ENCODE measurements around the gene SLC7A14. TPM values are rescaled to one million over a fixed set of nuclear protein-coding genes. Genes with fewer than 3 reads are reported as not detected.

SLC7A14 gene
- total and polyA plus RNA-seq, 2 donors (not counting 3 experiments of a cell fraction or from before 2014, with no cell fraction given): 0.07 to 0.57 TPM

GRCh38 chr3:170487031-170487430 lies 98.8 kb downstream of the SLC7A14 start:
- Histone ChIP-seq H4K20me1 (replicated peaks; ENCODE audit: control insufficient read depth, extremely low read depth, insufficient read depth, low read length) (no peaks in the 10 kb centered on the region), H3K27ac (ENCODE audit: insufficient read depth, low read depth, low read length) (no peak overlapping the region), H3K4me3 (replicated peaks in 1 of 3; ENCODE audit: insufficient read depth in 1 of 3, low read depth in 1 of 3, low read length in 3 of 3) (no peak overlapping the region), H3K79me2 (ENCODE audit: control insufficient read depth, insufficient read depth, low read length) (no peaks in the 10 kb centered on the region), H3K36me3 (ENCODE audit: control insufficient read depth in 2 of 2, extremely low read depth in 1 of 2, insufficient read depth in 2 of 2, low read length in 2 of 2) (no peaks in the 10 kb centered on the region), H2AFZ (ENCODE audit: low read depth, low read length) (no peak overlapping the region), H3K9me3 (replicated peaks; ENCODE audit: control insufficient read depth, insufficient read depth, low read length) (no peaks in the 10 kb centered on the region), H3K4me1 (ENCODE audit: control insufficient read depth, extremely low read depth, insufficient read depth, low read length) (no peaks in the 10 kb centered on the region), H3K27me3 (ENCODE audit: control insufficient read depth in 2 of 2, insufficient read depth in 2 of 2, low read length in 2 of 2) (no peaks in the 10 kb centered on the region), H3K9ac (replicated peaks; ENCODE audit: extremely low read depth, insufficient read depth, low read length) (no peak overlapping the region), H3K4me2 (ENCODE audit: insufficient read depth, low read length) (no peak overlapping the region), H3K9me1 (replicated peaks; ENCODE audit: control insufficient read depth, extremely low read depth, insufficient read depth, low read length) (no peaks in the 10 kb centered on the region)
- DNase-seq (ENCODE audit: low read depth, low spot score): no peak
- no TSS peak for BruUV-seq (replicated peaks)
- FAIRE-seq: no peak
- ChIA-PET CTCF (interaction anchor here (0.6 to 1.7 kb wide), 3 partner anchors 22 to 325 kb away, joined by 4 read pairs; no protein-coding TSS in a partner anchor), POLR2A (no interaction called here)
- dilution Hi-C loops (cut with MboI; ENCODE audit: extremely low pct_ligation_motif_present, low sequenced_read_pairs) (no loop called here), intact Hi-C loops (cut with micrococcal nuclease) (no loop called here)
- TF ChIP-seq MAX (IDR thresholded peaks at IDR 0.05; ENCODE audit: insufficient read depth, insufficient read length) (no peak), MYC (IDR thresholded peaks at IDR 0.05; ENCODE audit: low read depth, low read length) (no peak), POLR2AphosphoS5 (IDR thresholded peaks at IDR 0.05; ENCODE audit: insufficient read depth, low read depth, low read length) (no peak), EZH2 (IDR thresholded peaks at IDR 0.05; ENCODE audit: borderline replicate concordance, low read depth, low read length, severe bottlenecking) (no peak), JUN (IDR thresholded peaks at IDR 0.05; ENCODE audit: borderline replicate concordance, insufficient read depth, insufficient read length, low read depth) (no peak), CTCF (IDR thresholded peaks at IDR 0.05; ENCODE audit: extremely low read depth in 1 of 2, insufficient read depth in 1 of 2, low read depth in 1 of 2, low read length in 2 of 2) (no peak), FOS (IDR thresholded peaks at IDR 0.05; ENCODE audit: borderline replicate concordance, insufficient read depth, low read length) (no peak), GATA2 (IDR thresholded peaks at IDR 0.05; ENCODE audit: insufficient read depth, insufficient read length, low read depth, low read length) (no peak), POLR2A (IDR thresholded peaks at IDR 0.05; ENCODE audit: low read depth, low read length) (no peak)
